Activated CD8-positive, alpha-beta memory T cell treated with anti-CD3 and anti-CD28 coated beads for 48 hours (primary cell): ENCODE data around the gene TAF1D.
A peak's percentile ranks its signal among the peaks of the same experiment; 100 is the strongest.
"Not testable (repeated sequence)": the region's sequence is repeated elsewhere in the genome, so short reads cannot be mapped to it uniquely, and the experiment has no call there.

Experiments
- DNase-seq, 3 experiments: peaks; one replicate each; pipeline ENCODE4 v3.0.0-alpha.2; 2020; ENCODE audit warnings: low read depth in 2 of 3, low spot score in 2 of 3

Gene TAF1D, protein sequence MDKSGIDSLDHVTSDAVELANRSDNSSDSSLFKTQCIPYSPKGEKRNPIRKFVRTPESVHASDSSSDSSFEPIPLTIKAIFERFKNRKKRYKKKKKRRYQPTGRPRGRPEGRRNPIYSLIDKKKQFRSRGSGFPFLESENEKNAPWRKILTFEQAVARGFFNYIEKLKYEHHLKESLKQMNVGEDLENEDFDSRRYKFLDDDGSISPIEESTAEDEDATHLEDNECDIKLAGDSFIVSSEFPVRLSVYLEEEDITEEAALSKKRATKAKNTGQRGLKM

DNA sequence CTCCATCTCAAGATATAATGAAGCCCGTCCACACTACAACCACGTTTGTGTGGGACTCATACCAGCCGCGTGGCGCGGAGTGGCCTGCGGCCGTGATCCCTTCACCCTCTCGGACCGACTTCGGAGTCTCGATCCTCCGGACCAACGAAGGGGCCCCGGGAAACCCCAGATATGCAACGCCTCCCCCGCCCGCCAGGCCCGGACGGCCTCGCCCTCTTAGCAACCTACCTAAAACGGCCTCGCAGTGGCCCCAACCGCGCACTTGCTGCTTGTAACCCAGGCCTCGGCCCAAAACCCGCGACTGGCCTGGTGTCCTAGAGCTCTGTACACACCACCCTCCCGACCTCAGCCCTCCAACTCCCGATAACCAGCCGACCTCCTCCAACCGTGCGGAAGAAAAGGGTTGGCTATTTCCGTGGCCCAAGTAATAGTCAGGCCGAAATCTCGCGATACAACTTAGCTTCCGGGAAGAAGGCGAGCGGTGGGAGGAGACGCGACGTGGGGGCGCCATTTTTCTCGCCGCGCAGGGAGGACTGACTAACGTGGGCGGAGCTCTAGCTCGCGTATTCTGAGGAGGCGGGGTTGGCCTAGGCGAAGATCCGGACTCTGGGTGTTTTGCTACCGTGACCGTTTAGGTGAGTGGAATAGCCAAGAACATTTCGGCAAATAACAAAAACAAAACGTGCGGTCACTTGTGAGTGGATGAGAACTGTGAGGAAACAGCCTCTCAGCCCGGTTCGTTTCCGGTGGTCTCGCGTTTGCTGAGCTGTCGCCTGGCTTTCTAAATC, at the start of gene TAF1D, which contains the start of gene C11orf54:
TSS of gene TAF1D (minus strand) at position 402 of the 788 bp plus-strand sequence. CDS start 2,191 bp downstream, outside the sequence.
TSS of gene C11orf54 (plus strand) at position 579 of the 788 bp plus-strand sequence. CDS start 5,722 bp downstream, outside the sequence.
- DNase-seq = peak; percentile 76 to 94 (median 80)

DNA sequence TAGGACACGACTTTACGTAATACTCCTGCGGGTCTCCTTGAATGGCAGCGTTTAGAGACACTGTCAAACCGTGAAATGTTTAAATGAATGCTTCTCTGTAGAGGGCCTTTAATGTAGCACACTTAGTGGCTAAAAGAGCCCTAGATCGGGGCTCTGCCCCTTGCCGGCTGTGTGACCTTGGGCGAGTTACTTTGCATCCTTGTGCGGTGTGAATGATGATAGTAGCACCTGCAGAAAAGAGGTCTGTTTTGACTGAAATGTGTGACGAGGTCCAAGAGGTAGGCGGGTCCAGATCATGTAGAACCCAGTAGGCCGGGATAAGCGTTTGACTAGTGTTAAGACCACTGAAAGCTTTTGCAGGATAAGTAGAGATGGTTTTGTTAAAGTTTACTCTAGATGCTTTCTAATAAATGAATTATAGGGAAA, 43.7 kb upstream of the TAF1D start:
- DNase-seq = no peak

DNA sequence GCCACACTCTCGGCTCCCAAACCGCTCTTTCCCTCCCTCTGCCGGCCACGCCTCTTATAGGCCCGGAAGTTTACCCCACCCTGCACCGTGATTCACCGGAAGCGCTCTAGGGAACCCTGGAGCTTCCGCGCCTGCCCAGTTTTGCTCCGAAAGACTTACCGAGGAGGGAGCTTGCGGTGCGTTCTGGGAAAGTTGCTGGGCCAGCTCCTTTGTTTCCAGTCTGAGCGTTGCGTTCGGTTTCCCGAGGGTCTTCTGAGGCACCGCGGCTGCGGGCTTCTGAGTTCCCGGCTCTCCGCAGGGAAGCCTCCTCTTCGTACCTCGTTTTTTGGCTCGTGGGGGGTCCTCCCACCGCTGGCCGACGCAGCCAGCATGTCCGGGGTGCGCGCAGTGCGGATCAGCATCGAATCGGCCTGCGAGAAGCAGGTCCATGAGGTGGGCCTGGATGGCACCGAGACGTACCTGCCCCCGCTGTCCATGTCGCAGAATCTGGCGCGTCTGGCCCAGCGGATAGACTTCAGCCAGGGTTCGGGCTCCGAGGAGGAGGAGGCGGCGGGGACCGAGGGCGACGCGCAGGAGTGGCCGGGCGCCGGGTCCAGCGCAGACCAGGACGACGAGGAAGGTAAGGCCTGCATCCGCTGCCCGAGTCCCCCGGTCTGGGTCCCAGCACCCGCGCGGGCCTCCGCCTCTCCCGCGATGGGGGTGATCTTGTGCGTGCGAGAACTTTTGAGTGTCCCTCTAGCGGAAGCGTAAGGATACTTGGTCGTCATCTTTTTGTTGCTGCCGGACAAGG, 43.0 kb upstream of the TAF1D start, which contains the start of gene MED17:
TSS of gene MED17 (plus strand) at position 138 of the 790 bp plus-strand sequence. CDS start at position 370, 232 bp downstream.
- peak; percentile 53 to 74 (median 71) for DNase-seq

DNA sequence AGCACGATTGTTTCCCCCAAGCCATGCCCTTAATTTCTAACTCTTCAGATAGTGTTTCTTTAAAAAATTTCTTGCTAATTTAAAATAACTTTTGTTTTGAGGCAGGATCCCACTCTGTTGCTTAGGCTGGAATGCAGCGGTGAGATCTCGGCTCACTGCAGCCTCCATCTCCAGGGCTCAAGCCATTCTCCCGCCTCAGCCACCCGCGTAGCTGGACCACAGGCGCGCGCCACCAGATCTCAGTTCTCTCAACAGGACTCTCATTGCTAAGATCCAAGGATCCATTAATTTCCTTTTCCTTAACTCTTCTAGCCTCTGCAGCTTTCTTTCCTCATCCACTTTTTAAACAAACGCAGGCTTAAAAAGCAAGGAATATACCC, 42.5 kb upstream of the TAF1D start:
- no peak for DNase-seq

DNA sequence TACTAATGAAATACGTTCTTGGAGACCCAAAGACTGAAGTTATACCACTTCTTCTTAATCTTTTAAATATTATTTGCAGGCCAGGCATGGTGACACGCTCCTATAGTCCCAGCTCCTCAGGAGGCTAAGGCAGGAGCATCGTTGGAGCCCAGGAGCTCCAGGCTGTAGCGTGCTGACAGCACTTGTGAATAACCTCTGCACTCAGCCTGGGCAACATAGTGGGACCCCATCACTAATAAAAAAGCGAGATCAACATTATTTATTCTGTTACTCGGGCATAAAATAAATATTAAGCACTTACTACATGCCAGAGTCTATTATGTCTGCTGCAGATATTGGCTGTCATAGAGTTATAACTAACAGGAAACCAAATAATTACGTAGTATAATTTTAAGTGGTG, 42.1 kb upstream of the TAF1D start:
- DNase-seq = no peak

DNA sequence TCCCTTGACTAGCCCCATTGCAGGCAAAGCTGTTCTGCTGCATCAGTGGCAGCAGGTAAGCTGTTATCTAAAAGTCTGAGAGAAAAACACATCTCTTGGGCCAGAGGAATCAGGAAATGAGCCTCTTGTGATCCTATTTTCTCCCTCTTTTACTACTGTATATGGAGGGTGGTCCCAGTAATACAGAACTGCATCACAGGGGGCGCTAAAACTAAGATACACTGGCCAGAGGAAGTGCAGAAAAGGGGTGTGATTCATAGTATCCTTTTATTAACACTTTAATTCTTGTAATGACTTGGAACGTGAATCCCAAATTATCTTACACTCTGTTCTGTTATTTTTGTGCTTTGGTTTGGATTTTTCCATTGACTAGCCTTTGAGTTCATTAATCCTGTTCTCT, 34.0 kb upstream of the TAF1D start:
- DNase-seq = no peak

DNA sequence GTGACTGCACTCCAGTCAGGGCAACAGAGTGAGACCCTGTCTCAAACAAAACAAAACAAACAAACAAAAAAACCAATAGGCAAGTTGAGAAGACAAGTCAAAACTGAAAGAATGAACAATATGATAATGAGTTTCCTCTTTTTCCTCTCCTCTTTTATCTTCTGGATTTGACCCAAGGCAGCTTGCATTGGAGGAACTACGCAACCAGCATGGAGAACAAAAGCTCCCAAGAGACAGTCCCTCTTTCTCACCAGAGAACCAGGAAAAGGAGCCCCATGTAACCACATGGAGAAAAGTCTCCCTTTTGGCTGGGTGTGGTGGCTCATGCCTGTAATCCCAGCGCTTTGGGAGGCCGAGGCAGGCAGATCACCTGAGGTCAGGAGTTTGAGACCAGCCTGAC, 33.3 kb upstream of the TAF1D start:
- not testable (repeated sequence) for DNase-seq

DNA sequence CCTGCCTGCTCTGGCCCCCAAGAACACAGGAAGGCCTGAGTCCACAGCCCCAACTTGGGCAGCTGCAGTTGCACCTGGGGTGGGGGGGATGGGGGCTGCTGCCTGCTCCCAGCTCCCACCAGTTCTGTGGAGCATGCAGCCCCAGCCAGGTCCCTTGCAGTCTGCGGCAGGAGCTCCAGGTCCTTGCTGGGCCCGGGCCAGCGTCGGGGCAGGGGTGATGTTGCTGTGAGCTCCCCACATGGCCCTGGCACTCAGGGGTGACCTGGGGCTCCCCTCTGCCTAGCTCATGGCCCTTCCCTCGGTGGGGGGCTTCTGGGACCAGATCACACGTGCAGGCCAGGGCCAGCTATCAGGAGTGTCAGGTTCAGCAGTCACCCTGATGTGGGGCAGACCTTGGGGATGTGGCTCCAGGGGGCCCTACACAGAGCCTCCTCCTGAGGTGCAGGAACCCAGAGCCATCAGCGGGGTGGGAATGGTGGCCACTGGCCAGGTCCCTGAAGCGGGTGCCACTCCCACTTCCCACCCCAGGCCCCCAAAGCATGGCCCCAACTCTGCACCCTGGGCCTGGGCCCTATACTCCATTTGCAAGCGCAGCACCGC, 32.4 kb upstream of the TAF1D start:
- no peak for DNase-seq

DNA sequence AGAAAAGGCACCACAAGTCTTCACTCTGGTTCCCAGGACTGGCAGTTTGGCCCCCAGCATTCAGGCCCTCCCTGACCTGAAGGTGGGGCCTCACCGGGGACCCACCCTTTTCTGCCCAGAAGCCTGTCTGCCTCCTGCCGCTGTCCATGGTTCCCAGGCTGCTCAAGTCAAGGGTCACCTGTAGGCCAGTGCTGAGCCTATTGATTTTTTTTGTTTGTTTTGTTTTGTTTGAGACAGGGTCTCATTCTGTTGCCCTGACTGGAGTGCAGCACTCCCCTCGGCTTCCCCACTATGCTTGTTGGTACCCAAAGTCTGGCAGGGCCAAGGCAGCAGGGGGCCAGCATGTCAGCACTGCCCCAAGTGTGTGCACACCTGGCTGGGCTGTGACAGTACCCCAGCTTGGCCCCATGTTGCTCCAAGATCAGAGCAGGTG, 31.8 kb upstream of the TAF1D start:
- DNase-seq = no peak

DNA sequence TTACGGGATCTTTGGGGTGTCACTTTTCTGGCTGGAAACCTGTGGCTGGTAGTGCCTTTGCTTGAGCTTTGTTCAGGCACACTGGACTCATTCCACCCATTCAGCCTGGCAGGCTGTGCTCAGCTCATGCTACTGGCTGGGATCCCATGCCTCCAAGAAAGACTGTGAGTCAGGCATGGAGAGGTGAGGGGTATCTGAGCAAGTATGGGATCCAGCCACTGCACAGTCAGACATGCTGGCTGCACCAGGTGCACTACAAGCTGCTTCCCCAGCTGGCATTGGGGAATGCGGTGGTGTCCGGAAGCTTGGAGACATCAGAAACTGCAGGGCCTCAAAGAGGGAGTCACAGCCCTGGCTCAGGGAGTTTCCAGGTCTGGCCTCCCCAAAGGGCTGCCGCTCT, 30.8 kb upstream of the TAF1D start:
- no peak for DNase-seq

DNA sequence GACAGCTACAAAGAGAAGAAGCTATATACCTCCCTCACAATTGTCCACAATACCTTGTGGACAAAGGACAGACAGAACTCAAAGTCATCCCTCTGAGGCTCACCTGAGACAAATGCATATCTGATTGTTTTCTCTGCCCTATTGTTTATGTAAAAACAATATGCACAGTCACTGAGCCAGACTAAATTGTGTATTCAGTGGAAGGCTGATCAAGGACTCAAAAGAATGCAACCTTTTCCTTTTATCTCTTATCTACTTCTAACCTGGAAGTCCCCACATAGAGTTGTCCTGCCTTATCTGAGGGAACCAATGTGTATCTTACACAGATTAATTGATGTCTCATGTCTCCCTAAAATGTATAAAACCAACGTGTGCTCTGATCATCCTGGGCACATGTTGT, 28.9 kb upstream of the TAF1D start:
- DNase-seq = no peak

DNA sequence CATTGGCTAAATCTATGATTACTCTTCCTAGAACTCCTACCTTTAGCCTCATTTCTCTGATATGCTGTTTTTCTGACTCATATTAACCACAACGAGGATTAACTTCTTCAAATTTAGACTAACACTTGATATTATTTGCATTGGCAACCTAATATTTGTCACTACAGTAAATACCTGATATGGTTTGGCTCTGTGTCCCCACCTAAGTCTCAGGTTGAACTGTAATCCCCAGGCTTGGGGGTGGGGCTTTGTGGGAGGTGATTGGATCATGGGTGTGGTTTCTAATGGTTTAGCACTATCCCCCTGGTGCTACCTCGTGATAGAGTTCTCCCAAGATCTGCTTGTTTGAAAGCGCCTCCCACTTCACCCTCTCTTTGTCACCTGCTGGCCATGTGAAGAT, 25.7 kb upstream of the TAF1D start:
- DNase-seq = no peak

DNA sequence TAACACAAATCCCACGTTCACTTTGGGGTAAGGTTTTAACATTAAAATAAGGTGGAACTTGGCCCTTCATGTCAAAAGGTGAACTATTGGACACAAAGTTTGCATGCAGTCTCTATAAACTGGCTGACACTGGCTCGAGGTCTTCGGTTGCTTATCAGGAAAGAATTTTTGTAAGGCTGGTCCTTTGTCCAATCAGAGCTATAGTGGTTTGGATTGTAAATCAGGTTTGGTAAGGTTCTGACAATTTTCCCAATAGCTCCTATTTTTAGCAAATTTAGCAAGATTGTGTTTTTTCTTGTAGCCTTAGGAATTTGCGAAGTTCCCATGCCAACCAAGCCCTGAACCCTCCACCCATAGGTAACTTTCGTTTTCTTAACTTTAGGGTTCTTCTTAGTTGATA, 25.2 kb upstream of the TAF1D start:
- no peak for DNase-seq

DNA sequence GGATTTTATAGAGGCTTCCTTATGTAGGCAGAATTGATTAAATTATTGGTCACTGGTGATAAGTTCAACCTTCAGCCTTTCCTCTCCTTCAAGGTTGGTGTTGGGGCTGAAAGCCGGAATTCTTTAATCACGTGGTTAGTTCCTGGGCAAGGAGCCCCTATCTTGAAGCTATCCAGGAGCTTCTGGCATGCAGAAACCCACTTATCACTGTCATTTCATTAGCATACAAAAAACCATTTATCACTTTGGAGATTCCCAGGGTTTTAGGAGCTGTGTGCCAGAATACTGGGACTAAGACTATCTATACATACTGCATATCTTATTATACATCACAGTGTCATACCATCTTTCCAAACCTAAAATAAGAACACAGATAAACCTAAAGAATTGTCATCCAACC, 24.3 kb upstream of the TAF1D start:
- no peak for DNase-seq

DNA sequence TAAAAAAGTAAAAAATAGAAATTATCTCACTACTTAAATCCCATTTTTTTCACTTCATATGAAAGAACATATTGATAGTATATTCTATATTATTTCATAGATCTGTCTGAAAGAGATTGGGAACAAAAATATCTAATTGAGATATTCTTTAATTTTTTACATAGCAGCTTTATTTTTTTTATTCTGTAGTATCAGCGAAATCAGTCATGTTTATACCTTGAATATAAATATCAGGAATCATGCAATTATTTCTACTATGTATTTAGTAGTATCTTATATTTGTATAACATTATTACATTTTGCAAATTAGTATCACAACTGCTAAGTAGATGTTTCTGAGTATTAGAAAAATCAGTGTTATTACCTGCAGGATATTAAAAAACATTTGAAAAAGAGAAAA, 20.6 kb upstream of the TAF1D start:
- DNase-seq = no peak

DNA sequence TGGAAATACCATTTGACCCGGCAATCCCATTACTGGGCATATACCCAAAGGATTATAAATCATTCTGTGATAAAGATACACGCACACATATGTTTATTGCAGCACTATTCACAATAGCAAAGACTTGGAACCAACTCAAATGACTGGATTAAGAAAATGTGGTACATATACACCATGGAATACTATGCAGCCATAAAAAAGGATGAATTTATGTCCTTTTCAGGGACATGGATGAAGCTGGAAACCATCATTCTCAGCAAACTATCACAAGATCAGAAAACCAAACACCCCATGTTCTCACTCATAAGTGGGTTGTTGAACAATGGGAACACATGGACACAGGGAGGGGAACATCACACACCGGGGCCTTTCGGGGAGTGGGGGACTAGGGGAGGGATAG, 17.8 kb upstream of the TAF1D start:
- not testable (repeated sequence) for DNase-seq

DNA sequence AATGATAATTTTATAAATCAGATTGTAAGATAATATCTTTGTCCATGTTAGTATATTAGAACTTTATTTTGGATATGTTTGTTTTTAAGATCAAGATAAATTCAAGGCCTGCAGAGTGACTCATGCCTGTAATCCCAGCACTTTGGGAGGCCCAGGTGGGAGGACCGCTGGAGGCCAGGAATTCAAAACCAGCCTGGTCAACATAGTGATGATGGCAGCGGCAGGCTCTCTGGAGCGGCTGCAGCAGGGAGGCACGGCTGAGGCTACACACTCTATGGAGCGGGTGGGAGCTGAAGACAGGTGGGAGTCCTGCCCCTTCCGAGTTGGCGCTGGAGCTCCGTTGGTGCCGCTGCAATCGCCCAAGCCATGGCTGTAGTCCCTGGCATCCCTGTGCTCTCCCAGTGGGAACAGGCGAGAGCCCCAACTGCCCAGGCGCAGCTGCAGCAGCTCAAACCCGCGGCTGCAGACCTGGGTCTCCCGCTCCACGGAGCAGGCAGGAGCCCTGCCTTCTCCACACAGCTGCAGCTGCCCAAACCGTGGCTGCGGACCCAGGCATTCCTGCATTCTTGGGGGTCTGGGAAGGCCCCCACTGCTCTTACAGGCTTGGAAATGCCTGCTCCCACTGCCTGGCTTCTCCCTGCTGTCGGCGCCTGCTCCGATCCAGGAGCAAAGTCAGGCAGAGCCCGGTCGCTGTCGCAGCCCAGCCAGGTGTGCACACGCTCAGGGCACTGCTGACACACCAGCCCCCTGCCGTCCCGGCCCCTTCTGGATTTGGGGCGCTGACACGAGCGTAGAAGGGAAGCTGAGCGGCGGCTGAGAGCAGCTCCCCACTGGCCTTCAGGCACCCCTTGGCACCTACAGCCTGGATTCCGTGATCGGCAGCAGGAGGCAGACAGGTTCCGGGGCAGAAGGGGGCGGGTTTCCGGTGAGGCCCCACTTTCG, 16.9 kb upstream of the TAF1D start:
- DNase-seq = no peak

DNA sequence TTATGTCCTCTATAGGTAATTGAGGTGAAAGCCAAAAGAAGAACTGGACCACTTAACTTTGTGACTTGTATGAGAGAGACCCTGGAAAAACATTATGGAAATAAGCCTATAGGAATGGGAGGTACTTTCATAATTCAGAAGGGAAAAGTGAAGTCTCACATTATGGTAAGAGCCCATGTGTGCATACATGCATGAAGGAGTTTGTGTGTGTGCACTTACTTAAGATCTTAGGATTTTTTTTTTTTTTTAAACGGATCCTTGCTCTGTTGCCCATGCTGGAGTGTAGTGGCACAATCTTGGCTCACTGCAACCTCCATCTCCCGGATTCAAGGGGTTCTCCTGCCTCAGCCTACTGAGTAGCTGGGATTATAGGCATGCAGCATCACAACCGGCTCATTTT, 16.0 kb upstream of the TAF1D start:
- no peak for DNase-seq

DNA sequence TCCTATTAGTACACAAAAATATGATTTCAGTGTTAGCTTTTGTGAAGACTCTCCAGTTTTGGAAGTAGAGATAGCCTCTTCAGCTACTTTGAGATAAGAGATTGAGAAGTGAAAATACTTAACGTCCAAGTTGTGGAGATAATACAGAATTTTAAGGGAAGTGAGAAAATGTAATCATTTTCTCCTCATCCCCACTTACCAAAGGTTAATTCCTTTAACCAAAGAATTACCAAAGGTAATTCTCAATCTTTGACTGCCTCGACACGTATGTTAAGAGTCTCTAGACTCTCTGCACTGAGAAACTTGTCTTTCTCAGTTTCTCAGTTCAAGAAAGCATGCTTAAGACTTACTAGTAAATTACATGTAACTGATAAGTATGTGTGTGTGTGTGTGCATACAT, 15.5 kb upstream of the TAF1D start:
- no peak for DNase-seq

DNA sequence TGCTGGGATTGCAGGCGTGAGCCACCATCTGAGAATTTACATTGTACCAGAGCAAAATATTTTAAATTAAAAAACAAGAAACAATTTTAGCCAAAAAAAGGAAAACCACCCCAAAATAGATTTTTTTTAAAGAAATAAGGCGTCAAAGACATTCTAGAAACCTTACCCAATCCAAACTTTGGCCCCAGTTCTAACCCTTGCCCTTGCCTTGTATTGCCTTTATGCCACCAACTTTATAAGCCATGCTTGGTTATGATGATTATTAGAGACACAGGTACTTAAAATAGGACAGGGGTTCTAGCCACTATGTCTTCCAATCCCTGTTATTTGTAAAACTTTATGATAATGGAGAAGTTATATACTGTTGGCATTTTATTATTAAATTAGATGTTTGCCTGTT, 11.9 kb upstream of the TAF1D start:
- DNase-seq = no peak
